HCT116 (cell line): Measurements from ENCODE around the gene CCDC3. TPM values are rescaled to one million over a fixed set of nuclear protein-coding genes. Genes with fewer than 3 reads are reported as not detected.

ENCODE experiments used
- ATAC-seq: fragments of 200-7000 bp; cut with Tn5 transposase; 2 replicates; pipeline ENCODE4 v1.9.1; 2020; ENCODE audit warnings: mild to moderate bottlenecking, moderate library complexity
- BruUV-seq: library from RNA; stranded (reverse); fragments of 400-500 nt; replicated peaks from 2 replicates; lab custom pipeline; 2021; lab: Mats Ljungman, UMichigan
- CTCF ChIA-PET: fragments of 300-600 bp; sonication (Branson Sonifier 250); formaldehyde crosslinking; loops from one replicate; lab custom pipeline; 2021; ENCODE audit warnings: antibody characterized with exemption; lab: Charles Lee
- POLR2A ChIA-PET: fragments of 300-600, 350-600 bp; sonication (Branson Sonifier 250); formaldehyde crosslinking; loops from one replicate; lab custom pipeline; 2021; ENCODE audit warnings: antibody characterized with exemption; lab: Charles Lee
- RAD21 ChIA-PET, 2 experiments: fragments of 300-600 bp; sonication (Branson Sonifier 250); formaldehyde crosslinking; loops; one replicate each; lab custom pipeline; 2023; ENCODE audit warnings: low total read pairs in 2 of 2; ENCODE audit not compliant: uncharacterized antibody in 2 of 2, unreplicated experiment in 2 of 2, low non-redundant PET in 1 of 2; lab: Charles Lee
- DNase-seq: peaks from one replicate; pipeline ENCODE4 v3.0.0-alpha.2; 2010; ENCODE audit warnings: low read depth, low spot score
- H2AFZ ChIP-seq: fragments of 200-600 bp; shearing (Covaris generic), sonication (generic); 2 replicates; pipeline ENCODE4 v1.6.1; 2017; ENCODE audit warnings: low read depth, mixed run types, mixed read lengths, antibody characterized with exemption, low read length; ENCODE audit not compliant: poor library complexity, severe bottlenecking
- H3K27ac ChIP-seq: 2 replicates; pipeline ENCODE4 v1.5.1; 2012; ENCODE audit warnings: low read depth, low read length
- H3K27me3 ChIP-seq: fragments of 200-600 bp; sonication (generic); 2 replicates; pipeline ENCODE4 v1.6.1; 2016; ENCODE audit warnings: mixed run types, low read length, mixed read lengths; ENCODE audit not compliant: insufficient read depth
- H3K36me3 ChIP-seq, 2 experiments: fragments of 200-500 bp in 1 of 2; fragments of 200-600 bp in 1 of 2; sonication (Bioruptor generic) in 1 of 2; sonication (generic) in 1 of 2; 2 replicates each; pipeline versions ENCODE4 v1.5.1 to v1.6.1; 2014 to 2016; ENCODE audit warnings: low read length in 2 of 2, inconsistent platforms in 1 of 2, mixed read lengths in 1 of 2, mixed run types in 1 of 2; ENCODE audit not compliant: insufficient read depth in 2 of 2, control insufficient read depth in 1 of 2
- H3K4me1 ChIP-seq, 2 experiments: fragments of 200-600 bp in 1 of 2; sonication (generic) in 1 of 2; 2 replicates each; pipeline versions ENCODE4 v1.5.1 to v1.6.1; 2012 to 2017; ENCODE audit warnings: low read length in 2 of 2, inconsistent platforms in 1 of 2, mild to moderate bottlenecking in 1 of 2, mixed read lengths in 1 of 2, mixed run types in 1 of 2, moderate library complexity in 1 of 2; ENCODE audit not compliant: insufficient read depth in 2 of 2, control insufficient read depth in 1 of 2
- H3K4me2 ChIP-seq: fragments of 200-600 bp; sonication (generic); 2 replicates; pipeline ENCODE4 v1.6.1; 2017; ENCODE audit warnings: mixed run types, low read length, mixed read lengths
- H3K4me3 ChIP-seq, 2 experiments: fragments of 200-600 bp in 1 of 2; sonication (generic) in 1 of 2; replicated peaks in 1 of 2; 2 replicates each; pipeline ENCODE4 v1.5.1; 2011 to 2016; ENCODE audit warnings: low read length in 2 of 2, control low read depth in 1 of 2, low read depth in 1 of 2, mild to moderate bottlenecking in 1 of 2, mixed read lengths in 1 of 2, mixed run types in 1 of 2
- H3K79me2 ChIP-seq: fragments of 200-600 bp; sonication (generic); 2 replicates; pipeline ENCODE4 v1.6.1; 2017; ENCODE audit warnings: mild to moderate bottlenecking, mixed run types, low read length, moderate library complexity, mixed read lengths; ENCODE audit not compliant: insufficient read depth
- H3K9ac ChIP-seq: fragments of 200-600 bp; sonication (generic); 2 replicates; pipeline ENCODE4 v1.6.1; 2016; ENCODE audit warnings: low read length, mixed read lengths
- H3K9me2 ChIP-seq: fragments of 200-600 bp; sonication (generic), shearing (Covaris generic); 2 replicates; pipeline ENCODE4 v1.6.1; 2017; ENCODE audit warnings: mixed run types, mild to moderate bottlenecking, moderate library complexity; ENCODE audit not compliant: insufficient read depth
- H3K9me3 ChIP-seq, 2 experiments: fragments of 200-500 bp in 1 of 2; fragments of 200-600 bp in 1 of 2; sonication (Bioruptor generic) in 1 of 2; sonication (generic) in 1 of 2; 2 replicates each; pipeline ENCODE4 v1.6.1; 2014 to 2017; ENCODE audit warnings: low read length in 2 of 2, mixed read lengths in 2 of 2, inconsistent platforms in 1 of 2, low read depth in 1 of 2, mild to moderate bottlenecking in 1 of 2, mixed run types in 1 of 2, moderate library complexity in 1 of 2; ENCODE audit not compliant: control insufficient read depth in 1 of 2, insufficient read depth in 1 of 2
- H4K20me1 ChIP-seq: fragments of 200-600 bp; sonication (generic), shearing (Covaris generic); 2 replicates; pipeline ENCODE4 v1.6.1; 2017; ENCODE audit warnings: mixed run types, mild to moderate bottlenecking, moderate library complexity; ENCODE audit not compliant: insufficient read depth
- ATF3 ChIP-seq: IDR thresholded peaks from 2 replicates; pipeline ENCODE4 v1.6.1; 2012
- CTCF ChIP-seq, 3 experiments: fragments of 200-600 bp in 1 of 3; sonication (generic) in 1 of 3; IDR thresholded peaks in 2 of 3; conservative IDR thresholded peaks in 1 of 3; 2 replicates each; pipeline ENCODE4 v1.5.1; 2012 to 2017; ENCODE audit warnings: low read depth in 2 of 3, low read length in 2 of 3, antibody characterized with exemption in 1 of 3, borderline replicate concordance in 1 of 3, control low read depth in 1 of 3, mild to moderate bottlenecking in 1 of 3, mixed read lengths in 1 of 3, mixed run types in 1 of 3, moderate library complexity in 1 of 3; ENCODE audit not compliant: insufficient read depth in 1 of 3
- ELF1 ChIP-seq: IDR thresholded peaks from 2 replicates; pipeline ENCODE4 v1.6.1; 2012; ENCODE audit warnings: low read depth, borderline replicate concordance
- EZH2phosphoT487 ChIP-seq: fragments of 200-600 bp; IDR thresholded peaks from 2 replicates; pipeline ENCODE4 v1.6.1; 2018; ENCODE audit warnings: antibody characterized with exemption, borderline replicate concordance
- FOSL1 ChIP-seq: IDR thresholded peaks from 2 replicates; pipeline ENCODE4 v1.6.1; 2012; ENCODE audit warnings: low read depth
- POLR2AphosphoS5 ChIP-seq: IDR thresholded peaks from 2 replicates; pipeline ENCODE4 v1.6.1; 2011; ENCODE audit warnings: mild to moderate bottlenecking, low read depth, low read length, moderate library complexity
- RAD21 ChIP-seq: IDR thresholded peaks from 2 replicates; pipeline ENCODE4 v1.6.1; 2012; ENCODE audit warnings: low read depth, mild to moderate bottlenecking
- REST ChIP-seq: IDR thresholded peaks from 2 replicates; pipeline ENCODE4 v1.6.1; 2012; ENCODE audit warnings: low read depth
- YY1 ChIP-seq: IDR thresholded peaks from 2 replicates; pipeline ENCODE4 v1.6.1; 2011; ENCODE audit warnings: low read length, low read depth, moderate library complexity, mild to moderate bottlenecking; ENCODE audit not compliant: insufficient replicate concordance; ENCODE audit errors: extremely low read depth
- intact Hi-C: fragments of 100-400 bp; cut with micrococcal nuclease; formaldehyde crosslinking; loops from 2 replicates; pipeline ENCODE4 v1.10.0; 2022
- total RNA-seq: library from RNA; stranded (reverse); gene quantifications from one replicate; pipeline ENCODE4 v1.2.1, GENCODE V29; 2021; ENCODE audit not compliant: unreplicated experiment

CCDC3 gene
- total RNA-seq, 1 experiment from 2014 or later: 10.5 TPM

GRCh38 chr10:12902135-12902572 lies 99.4 kb downstream of the CCDC3 start:
- no peak overlapping the region for H3K4me3 ChIP-seq
- ChIA-PET POLR2A (no interaction called here), CTCF (interaction anchor here (0.7 to 2.7 kb wide), 19 partner anchors 9 to 688 kb away, joined by 3 to 16 read pairs (median 5); partner anchors contain the start of gene OPTN), RAD21 (interaction anchor here (1.0 to 1.4 kb wide), 3 partner anchors 120 to 181 kb away, joined by 3 to 4 read pairs (median 3); no protein-coding TSS in a partner anchor)
- TF ChIP-seq FOSL1 (no peak), RAD21 (peak; percentile 79), CTCF (IDR thresholded peaks at IDR 0.05 in 2 of 3, conservative IDR thresholded peaks at IDR 0.05 in 1 of 3; ENCODE audit: borderline replicate concordance in 1 of 3, insufficient read depth in 1 of 3, low read depth in 2 of 3, low read length in 2 of 3) (peak; percentile 75 to 93 (median 75)), YY1 (no peak), ELF1 (no peak)
- no peaks in the 10 kb centered on the region for H3K27me3 ChIP-seq
- H3K4me2 ChIP-seq: no peak overlapping the region
- no peaks in the 10 kb centered on the region for H3K9me3 ChIP-seq
- H3K4me1 ChIP-seq: no peaks in the 10 kb centered on the region
- DNase-seq: peak; percentile 33
- no peaks in the 10 kb centered on the region for H3K79me2 ChIP-seq
- no TSS peak for BruUV-seq
- H3K27ac ChIP-seq: no peak overlapping the region
- H3K36me3 ChIP-seq: no peaks in the 10 kb centered on the region
- H2AFZ ChIP-seq: no peak overlapping the region
- no peak overlapping the region for H3K9ac ChIP-seq
- no peaks in the 10 kb centered on the region for H3K9me2 ChIP-seq
- peak; percentile 80 for ATAC-seq
- no peaks in the 10 kb centered on the region for H4K20me1 ChIP-seq
- intact Hi-C loops: loop anchor here (2.0 to 5.0 kb wide), 4 partner anchors 119 to 180 kb away; no protein-coding TSS in a partner anchor

GRCh38 chr10:12899546-12899945 lies 102.0 kb downstream of the CCDC3 start:
- H3K79me2 ChIP-seq: no peaks in the 10 kb centered on the region
- no peaks in the 10 kb centered on the region for H3K9me3 ChIP-seq
- DNase-seq (no peak), ATAC-seq (no peak)
- H3K4me2 ChIP-seq: no peak overlapping the region
- CTCF ChIA-PET: no interaction called here
- BruUV-seq: no TSS peak
- H2AFZ ChIP-seq: no peak overlapping the region
- intact Hi-C loops: no loop called here
- H3K4me1 ChIP-seq: no peaks in the 10 kb centered on the region
- no peaks in the 10 kb centered on the region for H3K27me3 ChIP-seq
- no peaks in the 10 kb centered on the region for H3K9me2 ChIP-seq
- H3K4me3 ChIP-seq: no peak overlapping the region
- H3K9ac ChIP-seq: no peak overlapping the region
- H4K20me1 ChIP-seq: no peaks in the 10 kb centered on the region
- H3K27ac ChIP-seq: no peak overlapping the region
- no peaks in the 10 kb centered on the region for H3K36me3 ChIP-seq
- RAD21 ChIA-PET: interaction anchor here in 1 of 2 experiments (1.1 kb wide), 1 partner anchor 635 kb away, joined by 3 read pairs; no protein-coding TSS in a partner anchor
- POLR2A ChIA-PET: no interaction called here
- TF ChIP-seq ATF3 (no peak), FOSL1 (no peak), REST (no peak), CTCF (IDR thresholded peaks at IDR 0.05 in 2 of 3, conservative IDR thresholded peaks at IDR 0.05 in 1 of 3; ENCODE audit: borderline replicate concordance in 1 of 3, insufficient read depth in 1 of 3, low read depth in 2 of 3, low read length in 2 of 3) (no peak), POLR2AphosphoS5 (no peak), EZH2phosphoT487 (no peak)
